PFSK-1 (cell line): ENCODE results near the gene SLC16A4.

Experiments used
- FOXP2 ChIP-seq: optimal IDR thresholded peaks from 2 replicates; pipeline ENCODE3; 2011; ENCODE audit warnings: borderline replicate concordance, control low read depth, inconsistent platforms; ENCODE audit not compliant: insufficient read depth; ENCODE audit errors: extremely low read length, extremely low read depth
- POLR2AphosphoS5 ChIP-seq: IDR thresholded peaks from 2 replicates; pipeline ENCODE4 v1.6.1; 2012; ENCODE audit warnings: low read depth, mild to moderate bottlenecking, control low read depth, low read length, moderate library complexity
- SIN3A ChIP-seq: IDR thresholded peaks from 2 replicates; pipeline ENCODE4 v1.6.1; 2012; ENCODE audit warnings: mild to moderate bottlenecking, low read length, moderate library complexity, borderline replicate concordance; ENCODE audit not compliant: insufficient read depth
- TAF1 ChIP-seq: IDR thresholded peaks from 2 replicates; pipeline ENCODE4 v1.6.1; 2012; ENCODE audit warnings: low read length, control low read depth, borderline replicate concordance; ENCODE audit not compliant: insufficient read depth
- TF ChIP-seq, protein P1 (sequence below), 2 experiments: IDR thresholded peaks; 2 replicates each; pipeline versions ENCODE4 v1.6.1 to v1.8.0; 2011 to 2012; ENCODE audit warnings: low read depth in 2 of 2, low read length in 2 of 2, control low read depth in 1 of 2, inconsistent platforms in 1 of 2, mild to moderate bottlenecking in 1 of 2, moderate library complexity in 1 of 2; ENCODE audit not compliant: insufficient read depth in 1 of 2

Gene SLC16A4

DNA sequence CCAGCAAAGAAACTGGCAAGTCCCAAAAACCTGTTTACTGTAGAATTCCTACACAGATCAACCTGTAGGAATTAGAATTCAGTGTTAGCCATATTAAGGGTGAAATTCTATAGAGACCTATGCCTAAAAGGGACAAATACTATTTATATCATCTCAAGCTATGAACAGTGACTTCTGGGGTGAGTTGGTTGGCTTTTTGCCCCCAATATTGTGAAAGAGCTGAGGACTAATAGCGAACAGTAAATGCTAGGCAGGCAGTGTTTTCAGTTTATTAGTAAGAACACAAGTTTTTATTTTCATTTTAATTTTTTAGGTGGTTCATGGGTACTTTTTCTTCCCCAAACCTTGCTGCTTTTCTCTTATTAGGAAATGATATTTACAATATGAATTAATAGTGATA lies 15.3 kb downstream of the SLC16A4 start:
- TF ChIP-seq TAF1 (no peak), POLR2AphosphoS5 (no peak), SIN3A (no peak), FOXP2 (no peak)
- TF ChIP-seq, protein P1, sequence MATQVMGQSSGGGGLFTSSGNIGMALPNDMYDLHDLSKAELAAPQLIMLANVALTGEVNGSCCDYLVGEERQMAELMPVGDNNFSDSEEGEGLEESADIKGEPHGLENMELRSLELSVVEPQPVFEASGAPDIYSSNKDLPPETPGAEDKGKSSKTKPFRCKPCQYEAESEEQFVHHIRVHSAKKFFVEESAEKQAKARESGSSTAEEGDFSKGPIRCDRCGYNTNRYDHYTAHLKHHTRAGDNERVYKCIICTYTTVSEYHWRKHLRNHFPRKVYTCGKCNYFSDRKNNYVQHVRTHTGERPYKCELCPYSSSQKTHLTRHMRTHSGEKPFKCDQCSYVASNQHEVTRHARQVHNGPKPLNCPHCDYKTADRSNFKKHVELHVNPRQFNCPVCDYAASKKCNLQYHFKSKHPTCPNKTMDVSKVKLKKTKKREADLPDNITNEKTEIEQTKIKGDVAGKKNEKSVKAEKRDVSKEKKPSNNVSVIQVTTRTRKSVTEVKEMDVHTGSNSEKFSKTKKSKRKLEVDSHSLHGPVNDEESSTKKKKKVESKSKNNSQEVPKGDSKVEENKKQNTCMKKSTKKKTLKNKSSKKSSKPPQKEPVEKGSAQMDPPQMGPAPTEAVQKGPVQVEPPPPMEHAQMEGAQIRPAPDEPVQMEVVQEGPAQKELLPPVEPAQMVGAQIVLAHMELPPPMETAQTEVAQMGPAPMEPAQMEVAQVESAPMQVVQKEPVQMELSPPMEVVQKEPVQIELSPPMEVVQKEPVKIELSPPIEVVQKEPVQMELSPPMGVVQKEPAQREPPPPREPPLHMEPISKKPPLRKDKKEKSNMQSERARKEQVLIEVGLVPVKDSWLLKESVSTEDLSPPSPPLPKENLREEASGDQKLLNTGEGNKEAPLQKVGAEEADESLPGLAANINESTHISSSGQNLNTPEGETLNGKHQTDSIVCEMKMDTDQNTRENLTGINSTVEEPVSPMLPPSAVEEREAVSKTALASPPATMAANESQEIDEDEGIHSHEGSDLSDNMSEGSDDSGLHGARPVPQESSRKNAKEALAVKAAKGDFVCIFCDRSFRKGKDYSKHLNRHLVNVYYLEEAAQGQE (IDR thresholded peaks at IDR 0.05; ENCODE audit: insufficient read depth in 1 of 2, low read depth in 2 of 2, low read length in 2 of 2) = no peak

DNA sequence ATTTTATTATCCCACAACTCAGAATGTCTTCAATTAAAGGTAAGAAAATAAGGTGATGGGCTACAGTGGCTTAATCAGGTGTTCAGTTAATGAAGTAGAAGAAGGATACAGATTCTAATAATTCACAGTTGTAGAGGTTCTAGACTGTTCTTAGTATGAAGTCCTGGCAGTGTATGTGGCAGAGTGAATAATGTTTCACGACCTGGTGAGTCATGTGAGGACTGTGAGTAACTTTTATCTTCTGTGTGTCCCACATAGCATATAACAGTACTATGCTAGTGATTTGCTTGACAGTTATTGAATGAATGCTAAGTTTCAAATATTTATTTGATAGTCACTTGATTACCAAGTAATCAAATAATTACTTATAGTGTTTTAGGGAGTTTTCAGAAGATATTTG lies 20.0 kb downstream of the SLC16A4 start:
- TF ChIP-seq FOXP2 (no peak), POLR2AphosphoS5 (no peak), SIN3A (no peak)
- TF ChIP-seq, protein P1 (IDR thresholded peaks at IDR 0.05; ENCODE audit: insufficient read depth in 1 of 2, low read depth in 2 of 2, low read length in 2 of 2) = no peak

DNA sequence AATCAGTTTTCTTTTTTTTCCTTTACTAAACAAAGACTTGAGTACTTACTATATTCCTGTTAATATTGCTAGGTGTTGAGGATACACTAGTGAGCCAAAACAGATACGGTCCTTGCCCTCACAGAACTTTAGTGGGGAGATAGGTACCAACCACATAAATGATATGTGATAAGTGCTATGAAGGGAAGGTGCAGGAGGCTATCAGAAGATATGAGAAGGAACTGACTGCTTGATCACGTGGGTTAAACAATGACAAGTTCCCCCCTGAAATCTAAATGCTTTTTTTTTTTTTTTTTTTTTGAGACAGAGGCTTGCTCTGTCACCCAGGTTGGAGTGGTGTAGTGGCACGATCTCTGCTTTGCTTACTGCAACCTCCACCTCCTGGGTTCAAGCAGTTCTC lies 26.6 kb downstream of the SLC16A4 start:
- TF ChIP-seq POLR2AphosphoS5 (no peak), FOXP2 (no peak), SIN3A (no peak), TAF1 (no peak)
- TF ChIP-seq, protein P1 (IDR thresholded peaks at IDR 0.05; ENCODE audit: insufficient read depth in 1 of 2, low read depth in 2 of 2, low read length in 2 of 2) = no peak

DNA sequence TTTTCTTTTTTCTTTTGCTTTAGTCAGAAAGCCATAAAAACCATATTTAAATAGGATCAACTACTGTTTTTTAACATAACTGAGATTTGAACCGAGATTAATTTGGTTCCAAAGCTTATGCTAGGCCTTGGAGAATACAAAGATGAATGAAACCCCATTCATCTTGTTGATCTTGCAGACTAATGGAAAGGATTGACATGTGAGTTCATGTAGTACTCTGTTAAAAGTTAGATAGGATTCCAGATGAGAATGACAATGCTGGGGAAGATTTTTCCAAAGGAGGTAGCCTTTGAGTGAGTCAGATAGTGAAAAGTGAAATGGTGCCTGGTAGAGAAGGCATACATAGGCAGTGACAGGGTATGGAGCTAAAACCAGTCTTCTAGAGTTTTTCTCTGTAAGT lies 29.0 kb downstream of the SLC16A4 start:
- TF ChIP-seq TAF1 = no peak
- no peak for TF ChIP-seq POLR2AphosphoS5
- no peak for TF ChIP-seq FOXP2
- TF ChIP-seq, protein P1 (IDR thresholded peaks at IDR 0.05; ENCODE audit: insufficient read depth in 1 of 2, low read depth in 2 of 2, low read length in 2 of 2) = no peak
- TF ChIP-seq SIN3A = no peak

DNA sequence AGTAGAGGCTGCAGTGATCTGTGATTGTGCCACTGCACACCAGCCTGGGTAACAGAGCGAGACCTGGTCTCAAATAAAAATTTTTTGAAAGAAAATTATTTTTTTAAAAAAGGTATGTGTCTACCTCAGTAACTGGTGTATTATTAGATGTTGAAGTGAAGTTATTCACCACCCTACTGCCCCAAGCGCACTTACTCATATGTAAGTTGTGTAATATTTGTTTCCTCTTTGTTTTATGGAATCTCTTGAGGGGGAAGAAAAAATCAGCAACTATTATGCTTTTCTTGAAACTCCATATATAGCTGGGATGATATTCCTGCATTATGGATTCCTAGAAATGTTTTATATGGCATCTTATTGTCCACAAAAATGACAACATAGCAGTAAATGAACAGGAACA lies 30.4 kb downstream of the SLC16A4 start:
- TF ChIP-seq, protein P1 (IDR thresholded peaks at IDR 0.05; ENCODE audit: insufficient read depth in 1 of 2, low read depth in 2 of 2, low read length in 2 of 2) = no peak
- TF ChIP-seq SIN3A (no peak), TAF1 (no peak), FOXP2 (no peak), POLR2AphosphoS5 (no peak)
